Mammary epithelial cell (primary cell): Measurements from ENCODE around the gene CCNA2.

ENCODE experiments used
- CTCF ChIP-seq, 2 donors: IDR thresholded peaks in 1 of 2; conservative IDR thresholded peaks in 1 of 2; 2 replicates each; pipeline ENCODE4 v1.5.1; 2011 to 2012; ENCODE audit warnings: inconsistent platforms in 2 of 2, low read length in 2 of 2, mild to moderate bottlenecking in 2 of 2, control low read depth in 1 of 2, low read depth in 1 of 2; ENCODE audit not compliant: insufficient read depth in 1 of 2; ENCODE audit errors: extremely low read depth in 1 of 2
- EZH2 ChIP-seq: IDR thresholded peaks from 2 replicates; pipeline ENCODE4 v1.6.1; 2012; ENCODE audit warnings: low read length, inconsistent platforms, borderline replicate concordance

- no peak for TF ChIP-seq CTCF (conservative IDR thresholded peaks at IDR 0.05 in 1 of 2, IDR thresholded peaks at IDR 0.05 in 1 of 2; ENCODE audit: extremely low read depth in 1 of 2, insufficient read depth in 1 of 2, low read depth in 1 of 2, low read length in 2 of 2)
- no peak for TF ChIP-seq EZH2
Observed at GRCh38 chr4:121789455-121789854, 34.2 kb downstream of the CCNA2 start.
